ENCODE data around the gene SDHA.
"Not testable (repeated sequence)": the region's sequence is repeated elsewhere in the genome, so short reads cannot be mapped to it uniquely, and the experiment has no call there.

DNA sequence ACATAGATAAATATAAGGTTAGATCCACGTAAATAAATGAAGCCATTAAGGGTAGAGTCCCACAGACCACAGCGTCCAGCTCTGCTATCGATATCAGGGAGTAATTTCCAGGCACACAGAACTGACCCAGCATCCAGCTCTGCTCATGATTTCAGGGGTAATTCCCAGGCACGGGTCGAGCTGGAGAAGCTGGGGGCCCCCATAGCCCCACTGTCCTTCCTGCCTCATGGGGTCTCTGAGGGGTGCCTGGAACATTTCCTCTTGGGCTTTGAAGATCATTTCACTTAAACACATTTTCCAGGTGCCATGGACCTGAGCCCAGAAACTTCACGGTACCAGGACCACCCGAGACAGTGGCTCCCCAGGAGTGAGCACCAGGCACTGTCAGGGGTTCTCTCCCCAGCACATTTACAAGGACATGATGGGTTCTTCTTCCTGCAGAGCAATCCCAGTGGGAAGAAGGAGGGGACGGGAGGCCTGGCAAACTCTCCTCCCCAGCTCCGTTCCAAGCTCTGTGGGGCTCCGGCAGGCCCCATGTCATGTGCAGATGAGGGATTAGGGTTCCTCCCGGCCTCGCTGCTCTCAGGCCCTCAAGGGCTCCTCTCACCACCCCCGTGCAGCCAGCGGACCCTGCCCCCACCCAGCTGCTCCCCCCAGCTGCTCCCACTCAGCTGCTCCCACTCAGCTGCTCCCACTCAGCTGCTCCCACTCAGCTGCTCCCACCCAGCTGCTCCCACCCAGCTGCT is 80.0 kb downstream of the SDHA start:
- TF ChIP-seq, protein P1, sequence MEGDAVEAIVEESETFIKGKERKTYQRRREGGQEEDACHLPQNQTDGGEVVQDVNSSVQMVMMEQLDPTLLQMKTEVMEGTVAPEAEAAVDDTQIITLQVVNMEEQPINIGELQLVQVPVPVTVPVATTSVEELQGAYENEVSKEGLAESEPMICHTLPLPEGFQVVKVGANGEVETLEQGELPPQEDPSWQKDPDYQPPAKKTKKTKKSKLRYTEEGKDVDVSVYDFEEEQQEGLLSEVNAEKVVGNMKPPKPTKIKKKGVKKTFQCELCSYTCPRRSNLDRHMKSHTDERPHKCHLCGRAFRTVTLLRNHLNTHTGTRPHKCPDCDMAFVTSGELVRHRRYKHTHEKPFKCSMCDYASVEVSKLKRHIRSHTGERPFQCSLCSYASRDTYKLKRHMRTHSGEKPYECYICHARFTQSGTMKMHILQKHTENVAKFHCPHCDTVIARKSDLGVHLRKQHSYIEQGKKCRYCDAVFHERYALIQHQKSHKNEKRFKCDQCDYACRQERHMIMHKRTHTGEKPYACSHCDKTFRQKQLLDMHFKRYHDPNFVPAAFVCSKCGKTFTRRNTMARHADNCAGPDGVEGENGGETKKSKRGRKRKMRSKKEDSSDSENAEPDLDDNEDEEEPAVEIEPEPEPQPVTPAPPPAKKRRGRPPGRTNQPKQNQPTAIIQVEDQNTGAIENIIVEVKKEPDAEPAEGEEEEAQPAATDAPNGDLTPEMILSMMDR (IDR thresholded peaks at IDR 0.05): not testable (repeated sequence)
- not testable (repeated sequence) for TF ChIP-seq POLR2A (IDR thresholded peaks at IDR 0.05)
